ENCODE results near the gene CARMIL3.

CARMIL3 gene

DNA sequence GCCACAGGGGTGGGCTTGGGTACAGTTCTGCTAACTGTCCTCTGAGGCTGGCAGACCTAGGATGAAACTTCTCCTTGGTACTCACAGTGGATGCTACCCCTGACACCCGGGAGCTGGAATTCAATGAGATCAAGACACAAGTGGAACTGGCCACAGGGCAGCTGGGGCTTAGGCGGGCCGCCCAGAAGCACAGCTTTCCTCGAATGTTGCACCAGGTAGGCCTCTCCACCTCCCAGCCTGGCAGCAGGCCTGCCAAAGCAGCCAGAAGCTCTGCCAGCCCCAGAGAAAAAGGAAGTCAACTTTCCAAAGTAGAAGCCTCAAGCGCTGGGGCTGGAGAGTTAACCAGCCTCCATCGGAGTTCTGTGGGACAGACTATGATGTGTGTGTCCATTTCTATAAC is 65.4 kb downstream of the CARMIL3 start:
- DNase-seq (ENCODE audit: low read depth) = no peak

Measured in stimulated activated CD8-positive, alpha-beta memory T cell treated with anti-CD3 and anti-CD28 coated beads, Interleukin-12 subunit alpha, Interleukin-12 subunit beta, amount 100 ng/mL, for 4 hours (primary cell).